BLaER1 treated with 17β-estradiol and CSF1 and Interleukin-3, amounts not matched to agents 10 nM and 100 nM (cell line): Measurements from ENCODE around the gene PTGER4.

Source experiments
- H3K27ac ChIP-seq, 11 experiments: shearing (Covaris generic); formaldehyde crosslinking; 2 replicates each; pipeline ENCODE4 v1.8.1; 2022
- H3K27me3 ChIP-seq, 11 experiments: shearing (Covaris generic); formaldehyde crosslinking; 2 replicates each; pipeline ENCODE4 v1.8.1; 2022
- H3K36me3 ChIP-seq, 11 experiments: shearing (Covaris generic); formaldehyde crosslinking; 2 replicates each; pipeline ENCODE4 v1.8.1; 2022
- H3K4me1 ChIP-seq, 10 experiments: shearing (Covaris generic); formaldehyde crosslinking; 2 replicates each; pipeline ENCODE4 v1.8.1; 2022
- H3K4me2 ChIP-seq, 11 experiments: shearing (Covaris generic); formaldehyde crosslinking; 2 replicates each; pipeline ENCODE4 v1.8.1; 2022
- H3K4me3 ChIP-seq, 10 experiments: shearing (Covaris generic); formaldehyde crosslinking; 2 replicates each; pipeline ENCODE4 v1.8.1; 2022
- H3K9ac ChIP-seq, 11 experiments: shearing (Covaris generic); formaldehyde crosslinking; 2 replicates each; pipeline ENCODE4 v1.8.1; 2022
- H3K9me3 ChIP-seq, 11 experiments: shearing (Covaris generic); formaldehyde crosslinking; replicated peaks in 1 of 11; 2 replicates each; pipeline ENCODE4 v1.8.1; 2022
- H4K20me1 ChIP-seq, 11 experiments: shearing (Covaris generic); formaldehyde crosslinking; 2 replicates each; pipeline ENCODE4 v1.8.1; 2022
- Cebpa-rat ChIP-seq, 11 experiments: shearing (Covaris generic); IDR thresholded peaks; 2 replicates each; pipeline ENCODE4 v1.8.1; 2022

The PTGER4 gene

GRCh38 chr5:40736103-40736875 lies 56.6 kb downstream of the PTGER4 start:
- H3K36me3 ChIP-seq, result peaks cover 34 to 68% (median 44%) of the 10 kb centered on the region in 11 experiments
- no peak overlapping the region for H3K27ac ChIP-seq
- H3K9me3 ChIP-seq, result peaks cover 9 to 33% (median 24%) of the 10 kb centered on the region in 11 experiments; a peak in 21 of 22 replicates
- H3K4me2 ChIP-seq, result no peak overlapping the region
- peaks cover 0 to 36% (median 6%) of the 10 kb centered on the region in 10 experiments; a peak in 11 of 20 replicates for H3K4me1 ChIP-seq
- H3K27me3 ChIP-seq, result no peaks in the 10 kb centered on the region
- H4K20me1 ChIP-seq, result peaks cover 0 to 13% (median 4%) of the 10 kb centered on the region in 11 experiments; a peak in 5 of 22 replicates
- H3K4me3 ChIP-seq, result no peak overlapping the region
- TF ChIP-seq Cebpa-rat (IDR thresholded peaks at IDR 0.05), result no peak
- no peak overlapping the region for H3K9ac ChIP-seq

GRCh38 chr5:40738502-40738901 lies 58.8 kb downstream of the PTGER4 start:
- Histone ChIP-seq H3K9ac (no peak overlapping the region), H3K4me3 (no peak overlapping the region), H3K27ac (no peak overlapping the region), H3K27me3 (no peaks in the 10 kb centered on the region), H3K36me3 (peaks cover 32 to 66% (median 46%) of the 10 kb centered on the region in 11 experiments), H4K20me1 (peaks cover 0 to 13% (median 4%) of the 10 kb centered on the region in 11 experiments; a peak in 5 of 22 replicates), H3K4me2 (no peak overlapping the region), H3K4me1 (peaks cover 0 to 27% (median 4%) of the 10 kb centered on the region in 10 experiments; a peak in 11 of 20 replicates), H3K9me3 (peaks cover 13 to 33% (median 26%) of the 10 kb centered on the region in 11 experiments; a peak in 21 of 22 replicates)
- TF ChIP-seq Cebpa-rat (IDR thresholded peaks at IDR 0.05), result no peak
